ENCODE results near the gene ATOSB. TPM values are rescaled to one million over a fixed set of nuclear protein-coding genes. Genes with fewer than 3 reads are reported as not detected.

ATOSB gene
- 10 to 100 TPM in 1 of 3 donors, 1 to 10 TPM in 2; 7.8 to 21.1 (median 8.8) TPM for total RNA-seq

GRCh38 chr9:35115680-35116538, at the start of gene ATOSB:
Gene ATOSB (minus strand): TSS chr9:35115862. CDS start chr9:35108274, 7,588 bp downstream.
- no peaks in the 10 kb centered on the region for H3K27me3 ChIP-seq
- intact Hi-C loops (cut with DNase I; ENCODE audit: low total_unique reads), result no loop called here
- TF ChIP-seq POLR2AphosphoS5 (IDR thresholded peaks at IDR 0.05) (peak; percentile 22 to 56 (median 43)), POLR2A (IDR thresholded peaks at IDR 0.05) (no peak), CTCF (IDR thresholded peaks at IDR 0.05) (no peak)
- peak; percentile 95 to 97 for DNase-seq (ENCODE audit: low spot score in 2 of 2)
- no peaks in the 10 kb centered on the region for H3K9me3 ChIP-seq
- H3K36me3 ChIP-seq, result no peaks in the 10 kb centered on the region
- peaks cover 0 to 18% of the 10 kb centered on the region in 2 donors for H3K4me1 ChIP-seq
- peak within 1 kb of the TSS; percentile 88 to 92 for H3K27ac ChIP-seq
- H3K4me3 ChIP-seq, result peak within 1 kb of the TSS; percentile 60 to 76 (median 60)

- H3K27me3 ChIP-seq, result no peaks in the 10 kb centered on the region
- peaks cover 0 to 3% of the 10 kb centered on the region in 2 donors for H3K4me1 ChIP-seq
- no peak for TF ChIP-seq POLR2AphosphoS5 (IDR thresholded peaks at IDR 0.05)
- TF ChIP-seq POLR2A (IDR thresholded peaks at IDR 0.05), result no peak
- no peak for TF ChIP-seq CTCF (IDR thresholded peaks at IDR 0.05)
- no peaks in the 10 kb centered on the region for H3K36me3 ChIP-seq
- no peak for DNase-seq (ENCODE audit: low spot score in 2 of 2)
- no peak overlapping the region for H3K27ac ChIP-seq
- no peaks in the 10 kb centered on the region for H3K9me3 ChIP-seq
- H3K4me3 ChIP-seq, result no peak overlapping the region
- intact Hi-C loops (cut with DNase I; ENCODE audit: low total_unique reads), result no loop called here
These were observed 49.0 kb upstream of the ATOSB start for GRCh38 chr9:35164711-35165110.

- H3K36me3 ChIP-seq, result no peaks in the 10 kb centered on the region
- no peak for DNase-seq (ENCODE audit: low spot score in 2 of 2)
- H3K27ac ChIP-seq, result peak overlapping the region in 1 of 2 donors; percentile 94
- peaks cover 0 to 3% of the 10 kb centered on the region in 2 donors for H3K4me1 ChIP-seq
- H3K9me3 ChIP-seq, result no peaks in the 10 kb centered on the region
- no peaks in the 10 kb centered on the region for H3K27me3 ChIP-seq
- no peak for TF ChIP-seq POLR2AphosphoS5 (IDR thresholded peaks at IDR 0.05)
- TF ChIP-seq POLR2A (IDR thresholded peaks at IDR 0.05), result no peak
- TF ChIP-seq CTCF (IDR thresholded peaks at IDR 0.05), result no peak
- intact Hi-C loops (cut with DNase I; ENCODE audit: low total_unique reads), result no loop called here
- H3K4me3 ChIP-seq, result peak overlapping the region in 1 of 3 donors; percentile 80
These were observed 47.8 kb upstream of the ATOSB start for GRCh38 chr9:35163413-35163812.

GRCh38 chr9:35162605-35163315, 47.1 kb upstream of the ATOSB start:
- peak overlapping the region; percentile 76 to 93 (median 80) for H3K4me3 ChIP-seq
- H3K36me3 ChIP-seq, result no peaks in the 10 kb centered on the region
- no peaks in the 10 kb centered on the region for H3K27me3 ChIP-seq
- no peak for DNase-seq (ENCODE audit: low spot score in 2 of 2)
- intact Hi-C loops (cut with DNase I; ENCODE audit: low total_unique reads), result no loop called here
- no peaks in the 10 kb centered on the region for H3K9me3 ChIP-seq
- H3K27ac ChIP-seq, result peak overlapping the region; percentile 94 to 97
- TF ChIP-seq POLR2AphosphoS5 (IDR thresholded peaks at IDR 0.05) (no peak), CTCF (IDR thresholded peaks at IDR 0.05) (no peak), POLR2A (IDR thresholded peaks at IDR 0.05) (no peak)
- peaks cover 0 to 3% of the 10 kb centered on the region in 2 donors for H3K4me1 ChIP-seq

All from breast epithelium (tissue), 4 donors.